HG02588 (cell line): Measurements from ENCODE around the gene IFIT1.
"Not testable (repeated sequence)": the region's sequence is repeated elsewhere in the genome, so short reads cannot be mapped to it uniquely, and the experiment has no call there.

Experiments
- ATAC-seq: cut with Tn5 transposase; IDR thresholded peaks from one replicate; pipeline ENCODE4 v1.9.1; 2021; ENCODE audit warnings: mild to moderate bottlenecking, moderate library complexity; ENCODE audit not compliant: unreplicated experiment

The IFIT1 gene

DNA sequence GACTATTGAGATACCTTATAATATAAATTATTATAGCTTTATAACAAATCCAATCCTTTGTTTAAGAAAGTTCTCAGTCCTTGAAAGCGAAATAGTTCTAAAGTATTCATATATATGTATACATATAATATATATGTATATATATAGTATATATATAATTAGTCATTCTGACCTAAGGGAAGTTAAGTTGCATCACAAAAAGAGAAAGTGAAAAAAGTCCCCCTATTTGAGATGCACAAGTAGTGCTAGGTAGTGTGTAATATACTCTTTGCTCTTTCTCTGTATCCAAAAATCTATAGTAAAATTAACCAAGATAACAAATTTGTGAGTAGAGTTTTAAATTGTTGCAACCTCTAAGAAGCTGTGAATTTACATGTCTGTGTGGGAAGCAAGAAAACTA, 27.9 kb upstream of the IFIT1 start:
- no peak for ATAC-seq

DNA sequence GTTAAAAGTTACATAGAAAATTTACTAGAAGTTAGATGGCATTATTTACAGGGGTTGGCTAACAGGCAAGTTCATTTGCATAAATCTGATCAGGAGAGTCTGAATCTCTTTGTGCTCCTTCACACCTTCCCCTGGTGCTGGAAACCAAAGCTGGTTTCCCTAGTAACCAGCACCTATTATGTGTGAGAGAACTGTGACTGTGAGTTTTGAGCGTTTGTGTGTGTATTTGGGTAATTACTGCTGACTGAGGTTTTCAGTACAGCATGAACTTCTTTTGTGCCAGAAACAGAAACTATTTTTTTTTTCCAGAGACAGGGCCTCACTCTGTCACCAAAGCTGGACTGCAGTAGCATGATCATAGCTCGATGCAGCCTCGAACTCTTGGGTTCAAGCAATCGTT, 24.9 kb upstream of the IFIT1 start:
- ATAC-seq, result peak; percentile 67

DNA sequence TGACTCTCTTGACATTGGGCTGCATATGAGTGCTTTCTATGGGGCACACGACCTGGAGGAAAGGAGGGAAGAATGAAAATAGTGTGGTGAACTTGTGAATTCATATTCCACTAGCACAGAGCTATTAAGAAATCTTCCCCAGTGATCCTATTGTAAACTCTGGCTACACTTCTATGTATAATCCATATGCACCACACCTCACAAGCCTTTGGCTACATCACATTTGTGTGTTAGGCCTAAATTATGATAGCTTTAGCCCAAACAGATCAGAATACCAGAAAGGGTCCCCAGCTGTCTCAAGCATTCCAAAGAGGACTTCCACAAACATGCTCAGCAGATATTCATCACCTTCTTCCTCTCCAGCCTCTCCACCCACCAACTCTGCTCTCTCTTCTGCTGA, 24.3 kb upstream of the IFIT1 start:
- no peak for ATAC-seq

DNA sequence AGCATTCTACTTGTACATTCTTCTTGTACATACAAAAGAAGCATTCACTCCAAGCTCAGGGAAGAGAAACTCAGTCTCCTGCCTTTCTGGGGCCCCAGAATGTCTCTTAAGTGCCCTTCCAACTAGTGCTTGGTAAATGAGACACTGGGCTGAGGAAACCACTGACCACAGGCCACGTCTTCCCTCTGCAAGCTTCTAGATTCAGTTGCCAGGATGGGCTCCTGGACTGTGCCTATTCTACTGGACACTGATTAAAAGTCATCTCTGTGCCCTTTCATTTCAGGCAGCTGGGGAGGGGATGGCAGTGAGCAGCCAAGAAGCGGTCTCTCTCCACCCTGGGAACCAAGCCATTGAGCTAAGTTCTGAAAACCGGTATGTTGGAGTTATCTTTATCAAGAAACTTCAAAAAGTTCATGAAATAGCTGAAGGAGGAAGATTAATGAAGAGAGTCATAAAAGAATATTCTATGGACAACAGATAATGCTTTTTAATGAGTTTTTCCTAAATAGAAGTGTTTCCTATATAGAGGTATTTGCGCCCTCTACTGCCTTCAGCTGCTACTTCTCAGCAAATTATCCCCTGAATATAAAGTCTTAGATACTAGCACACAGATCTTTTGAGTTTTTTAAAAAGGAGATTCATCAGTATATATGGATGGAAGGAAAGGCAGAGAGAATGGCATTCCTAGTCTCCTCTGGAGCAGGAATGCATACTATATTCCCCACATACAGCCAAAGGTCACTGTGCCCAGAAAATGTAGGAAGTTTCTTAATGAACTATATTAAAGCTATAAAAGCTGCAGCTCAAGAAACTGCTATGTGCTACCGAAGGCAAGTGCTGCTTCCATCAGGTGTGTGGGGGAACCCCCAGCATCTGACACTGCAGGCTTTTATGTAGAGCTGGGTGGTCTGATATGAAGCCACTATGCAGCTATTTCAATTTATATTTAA, 23.0 kb upstream of the IFIT1 start:
- no peak for ATAC-seq

DNA sequence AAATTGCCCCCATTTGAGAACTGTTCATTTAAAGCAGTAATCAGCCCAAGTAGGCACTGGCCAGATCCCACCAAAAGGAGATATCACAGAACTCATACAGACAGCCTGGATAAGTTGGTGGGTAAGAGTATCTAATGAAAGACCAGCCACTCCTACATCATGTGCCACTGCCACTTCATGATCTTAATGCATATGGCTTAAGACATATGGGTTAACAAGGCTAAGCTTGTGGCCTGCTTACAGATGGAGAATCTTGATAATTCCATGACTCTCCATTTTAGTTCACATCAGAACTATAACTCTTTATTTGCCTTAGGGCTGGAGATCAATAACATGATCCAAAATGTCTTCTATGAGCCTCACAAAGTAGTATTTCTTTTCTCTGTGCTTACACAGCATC, 21.3 kb upstream of the IFIT1 start:
- no peak for ATAC-seq

DNA sequence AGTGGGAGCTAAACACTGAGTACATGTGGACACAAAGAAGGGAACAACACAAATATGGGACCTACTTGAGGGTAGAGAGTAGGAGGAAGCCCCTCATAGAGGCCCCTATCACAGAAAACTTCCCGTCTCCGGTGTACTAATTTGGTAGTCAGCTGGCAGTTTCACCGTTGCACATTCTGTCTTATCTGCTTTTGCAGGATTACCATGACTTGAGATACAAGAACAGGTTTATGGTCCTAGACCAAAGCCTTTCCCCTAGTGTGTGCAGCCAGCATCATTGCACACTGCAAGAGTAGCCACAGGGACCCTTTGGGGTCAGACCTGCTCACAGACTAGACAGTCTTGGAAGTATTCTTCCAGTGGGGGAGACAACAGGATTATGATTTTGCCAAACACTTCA, 20.4 kb upstream of the IFIT1 start:
- ATAC-seq, result no peak

DNA sequence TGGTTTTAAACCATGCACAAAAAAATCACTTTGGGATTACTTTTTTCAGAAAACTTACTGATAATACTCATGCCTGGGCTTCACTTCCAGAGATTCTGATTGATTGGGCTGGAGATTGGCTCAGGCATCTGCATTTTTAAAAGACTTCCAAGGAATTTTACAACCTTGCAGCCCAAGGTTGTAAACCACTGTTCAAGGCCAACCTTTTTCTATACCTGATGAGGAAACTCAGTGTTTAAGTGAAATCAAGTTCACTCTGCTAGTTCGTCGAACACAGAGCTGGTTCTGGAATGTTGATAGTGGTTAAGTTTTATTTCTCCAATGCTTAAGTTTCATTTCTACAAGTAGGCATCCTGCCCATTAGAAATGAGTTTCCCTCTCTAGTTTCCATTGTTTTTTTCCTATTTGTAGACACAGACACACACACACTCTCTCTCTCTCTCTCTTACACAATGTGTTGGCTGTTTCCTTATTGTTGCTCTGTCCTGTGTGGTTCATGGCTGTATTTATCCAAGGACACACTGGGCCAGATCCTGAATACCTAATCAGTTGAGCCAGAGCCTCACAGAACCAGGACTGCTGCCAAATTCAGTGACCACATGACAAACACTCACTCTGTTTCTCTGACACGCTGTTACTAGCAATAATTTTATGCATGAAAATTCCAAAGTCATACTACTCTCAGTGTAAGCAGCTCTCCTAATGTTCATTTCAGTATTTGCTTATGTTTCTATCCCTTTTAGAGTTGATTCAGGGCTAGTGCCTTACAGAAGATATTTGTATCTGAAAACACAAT, 18.3 kb upstream of the IFIT1 start:
- ATAC-seq, result no peak

DNA sequence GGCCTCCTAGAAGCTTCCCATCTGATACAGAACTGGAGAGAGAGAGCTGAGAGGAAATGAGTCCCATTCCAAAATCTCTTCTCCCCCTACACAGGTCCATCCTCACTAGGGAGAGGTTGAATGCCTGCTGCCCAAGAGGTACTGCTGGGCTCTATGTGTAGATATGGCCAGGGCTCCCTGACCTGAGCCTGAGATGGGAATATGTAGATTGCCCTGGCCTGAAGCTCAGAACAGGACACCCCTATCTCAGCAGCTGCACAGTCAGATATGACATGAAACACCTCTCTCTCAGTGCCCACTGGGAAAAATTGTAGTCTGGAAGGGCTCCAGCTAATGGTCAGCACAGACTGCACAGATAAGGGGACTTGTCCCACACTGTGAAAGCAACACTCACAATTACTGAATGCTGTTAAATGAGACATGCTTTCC, 17.7 kb upstream of the IFIT1 start:
- no peak for ATAC-seq

DNA sequence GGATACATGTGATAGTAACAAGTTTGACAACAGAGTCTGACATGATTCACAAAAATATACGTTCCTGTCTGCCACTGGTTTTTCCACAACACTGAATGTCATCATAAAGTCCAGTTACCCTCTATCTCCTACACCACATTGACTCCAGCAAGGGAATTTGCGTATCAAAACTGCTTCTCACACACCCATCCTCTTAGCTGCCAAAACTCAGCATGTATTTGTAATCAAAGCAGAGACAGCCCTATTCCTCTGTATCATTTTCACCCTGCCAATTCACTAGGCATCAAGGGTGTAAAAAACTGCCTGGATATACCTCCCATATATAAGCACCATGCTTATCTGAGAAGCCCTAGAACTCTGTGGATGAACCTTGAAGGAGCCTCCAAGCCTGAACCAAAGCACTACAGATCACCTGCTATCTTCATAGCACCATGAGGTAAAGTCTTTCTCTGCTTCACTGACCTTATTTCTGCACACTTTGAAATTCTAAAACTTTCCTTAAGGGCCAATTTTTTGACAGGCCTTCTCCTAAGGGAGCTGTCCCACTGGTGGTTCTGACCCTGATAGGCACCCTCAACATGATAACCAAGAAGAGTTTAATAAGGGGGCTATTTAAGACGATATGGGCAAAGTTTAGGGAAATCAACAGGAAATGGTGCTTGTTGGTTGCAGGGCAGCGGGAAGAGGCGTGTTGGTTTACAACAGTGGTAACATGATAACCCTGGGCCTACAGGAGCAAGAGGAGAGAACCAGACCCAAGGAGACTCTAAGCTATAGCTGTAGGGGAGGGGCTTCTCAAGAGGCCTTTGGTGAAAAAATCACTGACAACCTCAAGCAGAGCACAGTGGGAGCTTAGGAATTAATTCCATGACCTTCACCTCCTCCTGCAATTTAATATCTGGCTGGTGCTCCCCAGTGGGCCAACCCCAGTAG, 14.5 kb upstream of the IFIT1 start, which contains the start of gene IFIT1B:
TSS of gene IFIT1B (plus strand) at position 352 of the 933 bp plus-strand sequence. CDS start at position 432, 80 bp downstream.
- ATAC-seq, result no peak

DNA sequence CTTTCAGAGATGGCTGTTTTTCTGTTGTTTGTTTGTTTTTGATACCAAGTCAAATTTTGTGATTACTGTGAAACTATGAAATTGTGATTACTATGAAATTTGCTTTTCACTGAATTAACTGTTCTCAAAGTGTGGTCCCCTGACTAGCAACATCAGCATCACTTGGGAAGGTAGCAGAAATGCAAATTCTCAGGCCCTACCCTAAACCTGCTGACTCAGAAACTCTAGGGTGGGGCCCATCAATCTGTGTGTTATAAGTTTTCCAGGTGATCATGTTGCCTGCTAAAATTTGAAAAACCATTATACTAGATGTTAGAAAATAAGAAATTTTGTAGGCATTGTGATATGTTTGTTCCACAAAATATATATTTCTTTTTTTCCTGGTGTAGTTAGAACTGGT, 13.3 kb upstream of the IFIT1 start:
- no peak for ATAC-seq

DNA sequence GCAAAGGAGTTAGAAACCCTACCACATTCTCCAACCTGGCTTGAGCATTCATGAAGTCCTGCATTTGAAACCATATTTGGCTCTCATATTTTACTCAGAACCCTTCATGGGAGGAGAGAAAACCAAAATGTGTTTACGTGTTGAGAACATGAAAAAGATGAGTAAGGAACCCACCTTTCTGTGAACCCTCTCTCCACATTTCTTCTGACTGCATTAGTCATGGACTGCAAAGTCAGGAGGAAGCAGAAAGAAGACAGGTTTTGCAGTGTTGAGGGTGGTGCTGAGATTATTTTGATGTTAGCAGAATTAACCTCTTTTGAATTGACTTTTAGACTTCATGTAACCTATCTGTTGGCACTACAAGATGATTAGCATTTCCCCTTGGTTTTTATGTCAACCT, 9.7 kb upstream of the IFIT1 start:
- ATAC-seq, result no peak

DNA sequence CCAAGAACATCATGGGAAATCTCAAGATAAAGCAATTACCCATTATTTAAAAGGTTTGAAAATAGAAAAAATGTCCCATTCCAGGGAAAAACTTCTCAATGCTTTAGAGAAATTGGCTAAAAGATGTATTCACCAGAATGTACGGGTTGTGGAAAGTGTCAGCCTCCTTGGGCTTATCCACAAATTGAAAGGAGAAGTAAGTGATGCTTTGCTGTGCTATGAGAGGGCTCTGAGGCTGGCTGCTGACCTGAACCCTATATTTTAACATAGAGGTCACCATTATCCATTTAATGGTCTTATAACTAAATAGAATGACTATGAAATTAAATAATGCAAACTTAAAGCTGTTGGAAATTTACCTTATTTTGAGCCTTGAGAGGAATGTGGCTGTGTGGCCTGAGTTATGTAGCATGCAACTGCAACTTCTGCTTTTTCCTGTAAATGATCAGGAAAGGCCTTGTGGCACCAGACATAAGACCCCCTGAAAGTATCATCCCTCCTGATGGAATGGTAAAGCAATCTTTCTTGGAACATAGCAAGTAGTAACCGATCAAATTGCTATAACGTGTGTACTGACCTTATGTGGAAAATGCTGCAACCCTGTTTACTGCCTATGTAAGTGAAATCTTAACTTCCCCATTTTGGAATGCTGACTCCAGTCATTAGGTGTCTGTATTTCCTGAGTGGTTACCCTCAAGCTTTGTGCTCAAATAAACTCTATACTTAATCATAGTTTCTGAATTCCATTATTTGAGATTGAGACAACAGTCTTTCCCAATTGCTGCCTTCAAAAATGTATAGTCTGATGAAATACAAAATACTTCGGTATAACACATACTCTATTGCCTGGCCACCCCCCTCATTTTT, 7.7 kb upstream of the IFIT1 start:
- ATAC-seq, result no peak

DNA sequence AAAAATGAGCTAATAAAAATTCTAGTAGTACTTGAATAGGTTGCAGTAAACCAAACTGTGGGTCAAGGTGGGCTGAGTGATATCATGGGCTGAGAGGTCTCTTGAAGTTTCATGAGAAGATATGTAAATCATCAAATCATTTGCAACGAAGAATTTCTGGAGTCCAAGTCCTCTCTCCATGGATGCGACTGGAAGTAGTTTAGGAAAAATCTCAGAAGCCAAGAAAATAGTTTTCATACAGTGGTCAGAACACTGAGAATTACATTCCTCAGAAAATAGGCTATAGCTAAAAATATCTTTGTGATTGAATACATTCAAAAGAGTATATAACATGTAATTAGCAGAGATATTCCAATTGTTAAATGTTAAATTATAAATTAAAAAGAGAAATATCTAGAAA, 3.6 kb upstream of the IFIT1 start:
- no peak for ATAC-seq

DNA sequence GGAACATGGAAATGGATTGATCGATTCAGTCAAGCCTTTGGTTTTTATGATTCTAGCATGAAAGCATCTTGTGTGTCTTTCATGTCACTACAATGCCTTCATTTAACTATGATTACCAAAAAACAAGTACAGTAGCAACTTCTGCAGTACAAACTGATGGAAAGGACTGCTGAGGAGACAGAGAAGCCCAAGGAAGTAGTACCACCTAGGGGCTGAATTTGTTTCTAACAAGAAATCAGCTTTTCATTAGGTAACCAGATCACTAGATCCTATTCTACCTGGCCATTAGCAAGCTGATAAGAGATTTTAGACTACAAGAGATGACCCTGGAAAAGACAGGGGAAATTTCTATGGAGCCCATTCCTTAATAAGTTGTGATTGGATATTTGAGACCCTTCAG, 3.2 kb upstream of the IFIT1 start:
- no peak for ATAC-seq

DNA sequence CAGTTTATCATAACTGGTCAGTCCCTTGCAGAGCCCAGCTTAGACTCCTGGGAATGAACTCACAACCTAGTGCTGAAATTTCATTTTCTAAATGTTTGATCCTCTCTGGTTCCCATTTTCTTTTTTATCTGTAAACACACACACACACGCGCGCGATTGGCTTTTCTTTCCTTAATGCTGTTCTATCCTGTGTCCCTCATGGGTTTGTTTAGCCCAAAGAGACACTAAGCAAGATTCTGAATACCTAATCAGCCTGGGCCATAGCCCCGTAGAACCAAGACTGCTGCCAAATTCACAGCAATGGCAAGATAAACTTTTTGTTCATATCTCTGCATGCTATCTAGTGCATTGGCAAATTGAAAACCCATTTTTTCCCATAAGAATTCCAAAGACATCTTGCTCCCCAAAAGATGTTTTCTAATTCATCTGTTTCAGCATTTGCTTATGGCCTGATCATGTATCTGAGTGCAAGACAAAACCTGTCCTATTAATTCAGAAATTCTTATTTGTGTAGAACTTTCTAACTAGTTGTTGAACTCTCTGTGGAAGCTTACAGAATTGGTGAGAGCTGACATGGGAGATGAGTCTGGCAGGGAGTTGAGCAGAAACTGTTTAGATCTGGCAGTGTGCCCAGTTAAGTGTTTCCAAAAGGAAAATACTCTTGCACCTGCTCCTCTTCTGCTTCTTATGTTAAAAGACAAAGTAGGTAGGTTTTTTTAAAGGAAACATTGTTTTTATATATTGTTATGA, 1.8 kb upstream of the IFIT1 start:
- ATAC-seq, result no peak

DNA sequence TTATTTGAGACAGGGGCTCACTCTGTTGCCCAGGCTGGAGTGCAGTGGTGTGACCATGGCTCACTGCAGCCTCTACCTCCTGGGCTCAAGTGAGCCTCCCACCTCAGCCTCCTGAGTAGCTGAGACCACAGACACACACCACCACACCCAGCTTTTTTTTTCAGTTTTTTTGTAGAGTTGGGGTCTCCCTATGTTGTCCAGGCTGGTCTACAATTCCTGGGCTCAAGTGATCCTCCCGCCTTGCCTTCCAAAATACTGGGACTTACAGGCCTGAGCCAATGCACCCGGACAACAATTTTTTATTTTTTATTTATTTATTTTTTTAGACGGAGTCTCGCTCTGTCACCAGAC, 1.2 kb upstream of the IFIT1 start:
- not testable (repeated sequence) for ATAC-seq

DNA sequence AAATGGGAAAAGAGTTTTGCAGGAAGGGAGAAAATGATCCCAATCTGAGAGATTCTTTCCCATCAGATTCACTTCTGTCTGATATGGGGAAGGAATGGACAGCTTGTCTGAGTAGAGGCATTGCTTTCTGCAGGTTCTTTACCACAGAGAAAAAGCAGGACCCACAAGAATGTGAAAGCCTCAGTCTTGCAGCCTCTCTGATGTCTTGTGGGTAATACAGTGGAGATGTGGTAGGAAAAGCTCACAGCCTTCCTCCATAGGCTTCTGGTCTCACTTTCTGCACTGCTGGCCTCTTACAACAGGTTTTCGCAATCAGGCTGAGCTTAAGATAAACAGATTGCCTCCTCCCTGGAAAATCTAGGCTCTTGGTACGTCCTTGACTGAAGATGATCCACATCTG, 551 bp downstream of the IFIT1 start:
- ATAC-seq, result peak; percentile 35

DNA sequence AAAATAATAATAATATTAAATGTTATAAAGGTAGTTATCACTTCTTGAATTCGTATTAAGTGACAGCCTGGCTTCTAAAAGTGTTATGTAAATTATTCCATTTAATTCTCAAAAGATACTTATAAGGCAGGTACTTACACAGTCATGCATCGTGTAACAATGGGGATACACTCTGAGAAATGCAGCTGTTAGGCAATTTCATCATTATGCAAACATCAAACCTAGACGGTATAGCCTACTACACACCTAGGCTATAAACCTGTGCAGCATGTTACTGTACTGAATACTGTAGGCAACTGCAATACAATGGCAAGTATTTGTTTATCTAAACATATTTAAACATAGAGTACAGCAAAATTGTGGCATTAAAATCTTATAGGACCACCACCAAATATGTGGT, 1.5 kb downstream of the IFIT1 start:
- no peak for ATAC-seq

DNA sequence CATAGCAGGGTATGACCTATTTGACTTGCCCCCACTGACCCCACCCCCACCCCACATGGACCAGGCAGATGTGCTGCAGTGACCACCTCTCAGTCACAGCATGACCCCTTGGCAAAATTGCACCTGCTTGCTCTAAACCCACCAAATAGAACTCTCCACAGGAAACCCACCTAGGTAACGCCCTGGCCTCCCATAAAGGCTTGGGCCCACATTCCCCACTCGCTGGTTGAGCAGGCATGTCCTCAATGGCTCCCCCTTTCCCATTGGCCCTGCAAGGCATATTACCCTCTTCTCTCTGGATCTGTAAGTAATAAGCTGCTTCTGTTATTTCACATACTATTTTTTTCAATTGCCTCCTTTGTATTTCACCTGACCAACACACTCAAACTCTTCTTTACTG, 2.7 kb downstream of the IFIT1 start:
- ATAC-seq, result no peak
